Hippocampal formation (tissue), 2 donors: ENCODE data around the gene VIPR2.
"Not testable (repeated sequence)": the region's sequence is repeated elsewhere in the genome, so short reads cannot be mapped to it uniquely, and the experiment has no call there.

Source experiments
- DNase-seq, 2 donors: peaks; one replicate each; lab custom pipeline; 2025; lab: John Stamatoyannopoulos, UW

Gene VIPR2

DNA sequence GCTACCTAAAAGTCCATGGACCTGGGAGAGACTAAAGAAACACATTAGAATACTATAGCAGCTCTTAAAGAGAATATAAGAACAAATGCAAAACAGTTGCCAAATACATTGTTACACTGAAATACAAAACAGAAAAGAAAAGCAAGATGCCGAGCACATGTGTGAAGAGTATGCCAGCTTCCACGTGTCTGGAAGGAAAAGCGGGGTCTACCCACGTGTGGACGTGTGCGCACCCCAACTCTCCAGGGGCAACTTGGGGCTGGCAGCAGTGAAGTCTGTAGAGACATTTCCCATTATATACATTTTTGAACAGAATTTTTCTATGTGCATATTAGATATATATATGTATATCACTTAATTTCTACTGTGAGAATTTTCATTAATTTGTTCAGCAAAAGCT, 6.2 kb downstream of the VIPR2 start:
- DNase-seq, result no peak

GRCh38 chr7:159137906-159138305, 6.8 kb downstream of the VIPR2 start:
- DNase-seq, result no peak

DNA sequence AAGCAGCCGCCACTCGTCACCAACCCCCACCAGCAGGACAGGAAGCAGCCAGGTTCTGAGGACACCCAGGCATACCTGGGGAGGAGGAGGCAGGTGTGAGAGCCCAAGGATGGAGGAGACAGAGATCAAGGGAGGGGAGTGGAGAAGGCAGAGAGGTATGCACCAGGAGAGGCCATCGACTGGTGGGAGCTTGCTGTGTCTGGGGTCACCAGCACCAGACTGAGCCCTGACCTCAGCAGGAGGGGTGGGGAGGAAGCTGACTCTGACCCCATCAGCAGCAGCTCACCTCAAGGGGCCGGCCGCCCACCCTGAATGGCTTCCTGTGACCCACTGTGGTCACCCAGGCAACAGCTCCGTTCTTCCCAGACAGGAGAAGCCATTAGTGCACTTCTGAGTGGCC, 7.8 kb downstream of the VIPR2 start:
- no peak for DNase-seq

DNA sequence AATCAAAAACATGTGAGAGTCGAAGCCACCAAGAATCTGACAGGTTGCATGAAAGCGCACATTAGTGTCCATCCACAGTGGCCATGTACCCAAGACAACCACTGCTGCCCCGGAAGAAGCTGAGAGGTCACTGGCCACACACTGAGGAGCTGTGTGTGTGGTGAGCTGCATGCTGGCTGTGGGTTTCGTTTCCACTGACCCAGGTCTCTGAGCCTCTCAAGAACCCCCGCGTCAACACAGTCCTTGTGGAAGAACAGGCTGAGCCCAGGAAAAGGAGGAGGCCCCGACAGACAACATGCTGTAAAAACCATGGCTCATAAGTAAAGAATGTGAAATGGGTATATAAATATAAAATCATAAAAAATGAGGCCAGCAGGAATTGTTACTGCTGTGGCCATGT, 8.2 kb downstream of the VIPR2 start:
- no peak for DNase-seq

GRCh38 chr7:159136013-159136412, 8.7 kb downstream of the VIPR2 start:
- no peak for DNase-seq

- not testable (repeated sequence) for DNase-seq
These were observed 11.8 kb downstream of the VIPR2 start for GRCh38 chr7:159132670-159133443.

GRCh38 chr7:159130820-159131219, 13.8 kb downstream of the VIPR2 start:
- DNase-seq, result no peak

- no peak for DNase-seq
These were observed 14.4 kb downstream of the VIPR2 start for GRCh38 chr7:159130199-159130775.

DNA sequence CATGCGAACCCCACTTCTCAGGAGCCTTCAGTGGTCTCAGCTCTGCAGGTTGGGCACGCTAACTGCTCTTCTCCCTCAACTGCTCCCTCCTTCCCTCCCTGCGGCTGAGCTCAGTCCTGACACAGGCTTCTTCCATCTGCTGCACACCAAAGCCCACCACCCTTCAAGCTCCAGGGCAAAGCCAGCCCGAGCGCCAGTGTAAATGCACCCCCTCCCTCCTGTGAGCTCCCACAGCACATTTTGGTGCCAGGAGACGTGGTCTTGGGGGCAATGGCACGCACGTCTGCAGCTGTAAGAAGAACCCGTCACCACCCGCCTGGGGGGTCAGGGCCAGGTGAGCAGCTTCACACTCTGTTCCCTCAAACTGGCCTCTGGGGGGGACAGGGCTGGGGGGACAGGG, 15.9 kb downstream of the VIPR2 start:
- no peak for DNase-seq

- no peak for DNase-seq
These were observed 16.7 kb downstream of the VIPR2 start for GRCh38 chr7:159127691-159128642.

GRCh38 chr7:159126311-159127260, 18.1 kb downstream of the VIPR2 start:
- DNase-seq, result no peak

DNA sequence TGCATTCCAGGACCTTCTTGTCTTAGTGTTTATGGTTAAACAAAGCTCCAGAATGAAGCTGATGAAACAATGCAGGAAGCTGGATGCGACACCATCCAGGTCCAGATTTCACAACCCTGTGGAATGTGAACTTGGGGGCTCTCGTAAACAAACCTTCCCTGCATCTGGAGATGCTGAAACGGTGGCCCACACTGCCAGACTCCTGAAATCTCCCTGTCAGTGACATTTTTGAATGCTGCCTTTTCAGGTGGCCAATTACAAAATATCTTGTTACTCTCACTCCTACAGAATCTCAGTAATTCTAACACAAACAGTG, 18.8 kb downstream of the VIPR2 start:
- DNase-seq, result no peak

DNA sequence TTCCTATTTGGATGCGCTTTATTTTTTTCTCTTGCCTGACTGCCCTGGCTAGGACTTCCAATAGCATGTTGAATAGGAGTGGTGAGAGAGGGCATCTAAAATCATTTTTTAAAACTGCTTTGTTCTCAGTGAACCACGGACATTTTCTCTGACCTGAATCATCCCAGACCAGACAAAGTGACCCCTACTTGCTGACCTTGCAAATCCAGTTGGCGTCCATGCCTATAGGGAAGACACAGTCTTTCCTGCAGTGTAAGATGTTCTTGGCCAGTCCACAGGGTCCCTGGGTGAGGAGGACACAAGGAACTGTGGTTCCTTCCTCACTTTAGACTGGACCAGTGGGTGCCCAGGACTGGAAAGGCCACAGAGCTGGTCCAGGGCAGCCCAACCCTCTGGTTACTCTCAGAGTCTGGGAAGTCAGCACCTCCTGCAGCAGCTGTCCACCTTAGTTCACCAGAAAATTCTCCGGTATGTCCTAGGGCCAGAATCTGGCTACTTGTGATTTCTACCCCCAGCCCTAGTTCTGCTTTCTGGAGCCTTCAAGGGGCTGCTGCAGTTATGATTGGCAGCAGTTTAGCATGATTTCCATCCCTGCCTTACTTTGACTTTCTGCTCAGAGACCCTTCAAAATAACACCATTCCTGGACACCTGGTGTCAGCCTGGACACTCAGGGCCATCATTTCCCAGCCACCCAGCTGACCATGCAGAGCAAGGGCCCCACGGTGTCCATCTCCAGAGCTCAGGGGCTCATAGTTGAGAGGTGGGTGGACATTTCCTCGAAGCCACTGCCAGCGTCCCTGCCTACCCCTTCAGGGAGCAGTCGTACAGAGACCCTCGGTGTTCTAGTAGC, 19.3 kb downstream of the VIPR2 start:
- DNase-seq, result no peak

- DNase-seq, result not testable (repeated sequence)
These were observed 20.9 kb downstream of the VIPR2 start for GRCh38 chr7:159123793-159124192.

DNA sequence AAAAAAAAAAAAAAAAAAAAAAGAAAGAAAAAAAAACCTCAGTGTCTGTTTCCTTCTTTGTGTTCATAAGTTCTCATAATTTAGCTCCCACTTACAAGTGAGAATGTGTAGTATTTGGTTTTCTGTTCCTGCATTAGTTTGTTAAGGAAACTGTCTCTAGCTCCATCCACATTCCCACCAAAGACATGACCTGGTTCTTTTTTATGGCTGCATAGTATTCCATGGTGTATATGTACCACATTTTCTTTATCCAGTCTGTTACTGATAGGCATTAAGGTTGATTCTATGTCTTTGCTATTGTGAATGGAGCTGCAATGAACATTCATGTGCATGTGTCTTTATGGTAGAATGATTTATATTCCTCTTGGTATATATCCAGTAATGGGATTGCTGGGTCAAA, 21.4 kb downstream of the VIPR2 start:
- not testable (repeated sequence) for DNase-seq

GRCh38 chr7:159122276-159122675, 22.4 kb downstream of the VIPR2 start:
- DNase-seq, result no peak

DNA sequence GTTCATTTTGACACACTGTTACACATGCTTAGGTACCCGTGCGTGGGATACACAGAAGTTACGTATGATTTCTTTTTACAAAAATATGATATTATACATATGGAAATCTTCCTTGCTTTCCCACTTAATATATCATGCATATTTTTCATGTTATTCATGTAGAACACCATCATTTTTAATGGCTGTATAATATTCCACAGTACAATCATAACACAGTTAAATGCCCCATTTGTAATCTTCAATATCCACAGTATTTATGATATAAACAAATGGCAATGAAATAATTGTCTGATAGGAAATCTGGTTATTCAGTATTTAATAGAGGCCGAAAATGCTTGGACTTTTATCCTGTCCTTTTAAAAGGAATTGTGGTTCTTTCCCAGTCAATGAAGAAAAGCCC, 23.2 kb downstream of the VIPR2 start:
- no peak for DNase-seq

DNA sequence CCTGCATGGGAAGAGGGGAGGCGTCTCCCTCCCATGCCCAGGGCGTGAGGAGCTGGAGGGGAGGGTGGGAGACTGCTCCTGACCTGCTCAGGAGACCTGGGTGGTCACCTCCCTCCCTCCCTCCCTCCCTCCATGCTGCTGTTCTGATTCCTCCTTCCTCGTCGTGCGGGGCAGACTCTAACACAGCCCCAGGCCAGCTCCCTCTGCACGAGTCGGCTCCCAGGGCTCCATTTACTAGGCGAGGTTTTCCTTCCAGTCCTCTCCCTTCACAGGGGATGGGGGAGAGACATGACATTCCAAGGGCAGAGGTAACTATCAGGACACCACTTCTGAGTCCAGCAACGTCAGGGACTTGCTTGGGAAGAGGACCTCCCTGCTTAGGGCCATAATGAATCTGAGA, 23.6 kb downstream of the VIPR2 start:
- DNase-seq, result no peak

DNA sequence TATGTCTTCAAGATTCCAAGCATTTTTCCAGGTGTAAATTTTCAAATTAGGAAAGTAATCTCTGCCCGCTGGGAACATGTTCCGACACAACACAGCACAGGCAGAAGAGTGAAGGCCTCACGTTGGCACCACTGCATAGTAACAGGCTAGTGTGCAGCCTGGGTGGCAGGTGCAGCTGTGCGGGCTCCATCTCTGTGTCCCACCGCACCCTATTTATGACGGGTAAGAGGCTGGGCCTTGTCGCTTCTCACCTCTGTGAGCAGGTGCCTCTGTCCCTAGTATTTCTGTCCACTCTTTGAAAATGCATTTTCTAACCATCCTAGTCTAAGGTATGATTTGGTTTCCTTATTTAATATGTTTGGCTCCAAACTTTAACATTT, 24.1 kb downstream of the VIPR2 start:
- DNase-seq, result no peak

- no peak for DNase-seq
These were observed 24.7 kb downstream of the VIPR2 start for GRCh38 chr7:159119851-159120539.
